Measurements from ENCODE around the gene SLC7A1.

Gene SLC7A1

GRCh38 chr13:29593605-29594297, 1.7 kb downstream of the SLC7A1 start:
- peaks cover 2 to 4% of the 10 kb centered on the region in 2 experiments for H3K36me3 ChIP-seq (ENCODE audit: control insufficient read depth in 1 of 2, insufficient read depth in 2 of 2, low read length in 2 of 2)
- H2AK5ac ChIP-seq (ENCODE audit: low read length) = no peak overlapping the region

DNA sequence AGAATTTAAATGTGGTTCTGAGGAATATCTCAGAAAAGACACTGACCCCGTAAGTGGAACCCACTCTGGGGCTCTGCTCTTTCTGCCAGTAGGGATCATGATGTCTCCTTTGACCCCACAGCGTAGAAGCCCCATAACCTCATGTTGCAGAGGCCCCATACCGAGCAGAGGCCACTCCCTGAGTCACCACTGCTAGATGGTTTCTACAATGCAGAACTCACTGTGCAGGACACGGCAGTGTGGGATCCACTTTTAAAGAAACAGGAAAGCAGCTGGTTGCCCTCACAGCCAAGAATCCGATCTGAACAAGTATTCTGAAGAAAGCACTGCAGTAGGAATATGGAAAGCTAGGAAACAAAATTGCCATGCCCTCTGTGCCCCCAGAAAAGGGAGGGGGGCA, 4.2 kb downstream of the SLC7A1 start:
- H3K4me3 ChIP-seq (ENCODE audit: low read depth, low read length) = no peak overlapping the region
- peaks cover 4 to 6% of the 10 kb centered on the region in 2 experiments for H3K36me3 ChIP-seq (ENCODE audit: control insufficient read depth in 1 of 2, insufficient read depth in 2 of 2, low read length in 2 of 2)
- WGBS (ENCODE audit: extremely low coverage, insufficient coverage, insufficient read length) = no CpG with 5 or more reads among the region's 5 CpGs
- H2BK12ac ChIP-seq (ENCODE audit: low read length) = no peak overlapping the region
- H3K79me2 ChIP-seq (ENCODE audit: control insufficient read depth, insufficient read depth, low read length, poor library complexity) = peaks cover 26% of the 10 kb centered on the region
- H2BK120ac ChIP-seq (ENCODE audit: insufficient read depth, low read length, poor library complexity) = no peak overlapping the region
- H3K79me1 ChIP-seq (ENCODE audit: low read length) = peaks cover 16% of the 10 kb centered on the region
- no peak overlapping the region for H4K12ac ChIP-seq (ENCODE audit: low read depth, low read length)
- no peak overlapping the region for H2AFZ ChIP-seq (ENCODE audit: insufficient read depth, low read length, poor library complexity)
- H2AK5ac ChIP-seq (ENCODE audit: low read length) = no peak overlapping the region
- H3K14ac ChIP-seq (ENCODE audit: low read length) = no peak overlapping the region
- peak overlapping the region; percentile 66 for H3K4ac ChIP-seq (ENCODE audit: low read depth, low read length)
- no peak overlapping the region for H3K18ac ChIP-seq (ENCODE audit: low read length)
- H3K9me3 ChIP-seq (ENCODE audit: insufficient read depth, low read depth, low read length) = peaks cover 2% of the 10 kb centered on the region
- no peaks in the 10 kb centered on the region for H3K27me3 ChIP-seq (ENCODE audit: insufficient read depth, low read length)
- DNase-seq = no peak
- peaks cover 18 to 26% of the 10 kb centered on the region in 2 experiments for H3K4me1 ChIP-seq (ENCODE audit: control insufficient read depth in 1 of 2, insufficient read depth in 2 of 2, low read length in 2 of 2)
- H3K27ac ChIP-seq (ENCODE audit: low read depth, low read length) = no peak overlapping the region
- no peak overlapping the region for H3K9ac ChIP-seq (ENCODE audit: low read length)
- no peak overlapping the region for H3K4me2 ChIP-seq (ENCODE audit: low read length)
- no peak overlapping the region for H4K91ac ChIP-seq (ENCODE audit: low read depth, low read length)
- H4K8ac ChIP-seq (ENCODE audit: low read depth, low read length) = no peak overlapping the region
- no peak overlapping the region for H3K23ac ChIP-seq (ENCODE audit: low read length)
- H2BK5ac ChIP-seq (ENCODE audit: low read depth, low read length, poor library complexity) = no peak overlapping the region

More at GRCh38 chr13:29593605-29594297, 1.7 kb downstream of the SLC7A1 start:
- Histone ChIP-seq H3K4me1 (ENCODE audit: control insufficient read depth in 1 of 2, insufficient read depth in 2 of 2, low read length in 2 of 2) (peaks cover 18 to 22% of the 10 kb centered on the region in 2 experiments), H2BK120ac (ENCODE audit: insufficient read depth, low read length, poor library complexity) (no peak overlapping the region), H4K12ac (ENCODE audit: low read depth, low read length) (no peak overlapping the region), H3K14ac (ENCODE audit: low read length) (no peak overlapping the region), H3K4me2 (ENCODE audit: low read length) (peak overlapping the region; percentile 64), H3K9me3 (ENCODE audit: insufficient read depth, low read depth, low read length) (peaks cover 2% of the 10 kb centered on the region), H3K79me2 (ENCODE audit: control insufficient read depth, insufficient read depth, low read length, poor library complexity) (peaks cover 26% of the 10 kb centered on the region), H3K79me1 (ENCODE audit: low read length) (peaks cover 16% of the 10 kb centered on the region), H2AFZ (ENCODE audit: insufficient read depth, low read length, poor library complexity) (no peak overlapping the region), H3K27me3 (ENCODE audit: insufficient read depth, low read length) (no peaks in the 10 kb centered on the region), H2BK5ac (ENCODE audit: low read depth, low read length, poor library complexity) (no peak overlapping the region), H3K4ac (ENCODE audit: low read depth, low read length) (no peak overlapping the region), H4K91ac (ENCODE audit: low read depth, low read length) (no peak overlapping the region), H3K18ac (ENCODE audit: low read length) (no peak overlapping the region), H3K4me3 (ENCODE audit: low read depth, low read length) (no peak overlapping the region), H3K23ac (ENCODE audit: low read length) (no peak overlapping the region), H2BK12ac (ENCODE audit: low read length) (no peak overlapping the region), H3K9ac (ENCODE audit: low read length) (no peak overlapping the region), H4K8ac (ENCODE audit: low read depth, low read length) (no peak overlapping the region), H3K27ac (ENCODE audit: low read depth, low read length) (no peak overlapping the region)
- 100% methylated on average over 1 of the region's 8 CpGs for WGBS (ENCODE audit: extremely low coverage, insufficient coverage, insufficient read length)
- peak in 1 of 2 donors; percentile 58 for DNase-seq

DNA sequence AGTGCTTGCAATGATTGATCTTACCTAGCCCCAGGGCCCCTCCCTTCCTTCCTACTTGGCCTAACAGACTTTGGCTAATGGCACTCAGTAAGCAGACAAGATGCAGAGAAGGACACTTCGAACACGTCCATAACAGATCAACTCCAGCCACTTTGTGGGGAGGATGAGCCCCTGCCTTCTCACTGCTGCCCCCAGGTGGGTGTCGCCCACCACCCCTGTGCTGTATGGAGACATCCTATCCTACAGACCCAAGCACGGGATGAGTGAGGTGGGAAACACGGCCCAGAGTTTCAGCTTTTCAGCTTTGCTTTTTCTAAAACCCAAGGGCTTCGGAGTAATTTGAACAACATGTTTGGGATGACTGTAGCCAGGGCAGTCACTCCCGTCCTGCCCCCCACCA, 5.5 kb downstream of the SLC7A1 start:
- Histone ChIP-seq H3K36me3 (ENCODE audit: control insufficient read depth in 1 of 2, insufficient read depth in 2 of 2, low read length in 2 of 2) (peaks cover 4 to 6% of the 10 kb centered on the region in 2 experiments), H3K27me3 (ENCODE audit: insufficient read depth, low read length) (no peaks in the 10 kb centered on the region), H4K91ac (ENCODE audit: low read depth, low read length) (no peak overlapping the region), H4K8ac (ENCODE audit: low read depth, low read length) (no peak overlapping the region), H2BK5ac (ENCODE audit: low read depth, low read length, poor library complexity) (no peak overlapping the region), H3K4me2 (ENCODE audit: low read length) (no peak overlapping the region), H3K9me3 (ENCODE audit: insufficient read depth, low read depth, low read length) (peaks cover 2% of the 10 kb centered on the region), H2BK12ac (ENCODE audit: low read length) (no peak overlapping the region), H2BK120ac (ENCODE audit: insufficient read depth, low read length, poor library complexity) (no peak overlapping the region), H3K4me1 (ENCODE audit: control insufficient read depth in 1 of 2, insufficient read depth in 2 of 2, low read length in 2 of 2) (peaks cover 18 to 27% of the 10 kb centered on the region in 2 experiments), H3K18ac (ENCODE audit: low read length) (no peak overlapping the region), H3K14ac (ENCODE audit: low read length) (no peak overlapping the region), H3K79me1 (ENCODE audit: low read length) (peaks cover 9% of the 10 kb centered on the region), H3K9ac (ENCODE audit: low read length) (no peak overlapping the region), H2AK5ac (ENCODE audit: low read length) (no peak overlapping the region), H3K4me3 (ENCODE audit: low read depth, low read length) (no peak overlapping the region), H2AFZ (ENCODE audit: insufficient read depth, low read length, poor library complexity) (no peak overlapping the region), H3K79me2 (ENCODE audit: control insufficient read depth, insufficient read depth, low read length, poor library complexity) (peaks cover 21% of the 10 kb centered on the region), H3K23ac (ENCODE audit: low read length) (no peak overlapping the region), H3K4ac (ENCODE audit: low read depth, low read length) (no peak overlapping the region), H4K12ac (ENCODE audit: low read depth, low read length) (no peak overlapping the region), H3K27ac (ENCODE audit: low read depth, low read length) (no peak overlapping the region)
- WGBS (ENCODE audit: extremely low coverage, insufficient coverage, insufficient read length) = no CpG with 5 or more reads among the region's 7 CpGs
- DNase-seq = peak in 1 of 2 donors; percentile 30

DNA sequence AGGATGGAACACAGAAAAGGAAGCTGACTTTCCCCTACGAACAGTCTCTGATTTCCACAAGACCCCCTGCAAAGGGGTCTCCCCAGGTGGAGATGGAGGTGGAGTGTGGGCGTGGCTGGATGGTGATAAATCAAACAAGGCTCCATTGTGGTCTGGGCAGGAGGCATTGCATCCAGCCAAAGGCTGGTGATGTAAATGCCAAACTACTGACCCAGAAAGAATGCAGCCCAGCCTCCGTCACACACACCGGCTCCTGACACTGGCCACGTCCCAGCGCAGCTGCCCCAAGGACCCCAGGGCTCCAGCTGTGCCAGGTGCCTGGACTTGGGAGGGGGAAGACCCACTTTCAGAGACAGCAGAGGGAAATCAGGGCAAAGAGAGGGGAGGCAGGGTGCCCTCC, 6.3 kb downstream of the SLC7A1 start:
- Histone ChIP-seq H3K4me3 (ENCODE audit: low read depth, low read length) (no peak overlapping the region), H4K91ac (ENCODE audit: low read depth, low read length) (peak overlapping the region; percentile 4), H3K27me3 (ENCODE audit: insufficient read depth, low read length) (no peaks in the 10 kb centered on the region), H2BK120ac (ENCODE audit: insufficient read depth, low read length, poor library complexity) (no peak overlapping the region), H3K18ac (ENCODE audit: low read length) (peak overlapping the region; percentile 41), H2AK5ac (ENCODE audit: low read length) (no peak overlapping the region), H3K4me2 (ENCODE audit: low read length) (no peak overlapping the region), H3K4ac (ENCODE audit: low read depth, low read length) (peak overlapping the region; percentile 53), H3K14ac (ENCODE audit: low read length) (peak overlapping the region; percentile 35), H3K27ac (ENCODE audit: low read depth, low read length) (no peak overlapping the region), H3K9me3 (ENCODE audit: insufficient read depth, low read depth, low read length) (peaks cover 2% of the 10 kb centered on the region), H2BK5ac (ENCODE audit: low read depth, low read length, poor library complexity) (no peak overlapping the region), H3K23ac (ENCODE audit: low read length) (no peak overlapping the region), H2AFZ (ENCODE audit: insufficient read depth, low read length, poor library complexity) (no peak overlapping the region), H3K79me2 (ENCODE audit: control insufficient read depth, insufficient read depth, low read length, poor library complexity) (peaks cover 16% of the 10 kb centered on the region), H3K79me1 (ENCODE audit: low read length) (peaks cover 3% of the 10 kb centered on the region), H3K4me1 (ENCODE audit: control insufficient read depth in 1 of 2, insufficient read depth in 2 of 2, low read length in 2 of 2) (peaks cover 16 to 29% of the 10 kb centered on the region in 2 experiments), H4K12ac (ENCODE audit: low read depth, low read length) (no peak overlapping the region), H3K9ac (ENCODE audit: low read length) (no peak overlapping the region), H2BK12ac (ENCODE audit: low read length) (no peak overlapping the region), H3K36me3 (ENCODE audit: control insufficient read depth in 1 of 2, insufficient read depth in 2 of 2, low read length in 2 of 2) (peaks cover 4 to 6% of the 10 kb centered on the region in 2 experiments), H4K8ac (ENCODE audit: low read depth, low read length) (no peak overlapping the region)
- DNase-seq = peak; percentile 77 to 78
- no CpG with 5 or more reads among the region's 6 CpGs for WGBS (ENCODE audit: extremely low coverage, insufficient coverage, insufficient read length)

Measured in trophoblast cell (in vitro differentiated cells and primary cell).